Measurements from ENCODE around the gene KPNA6.

DNA sequence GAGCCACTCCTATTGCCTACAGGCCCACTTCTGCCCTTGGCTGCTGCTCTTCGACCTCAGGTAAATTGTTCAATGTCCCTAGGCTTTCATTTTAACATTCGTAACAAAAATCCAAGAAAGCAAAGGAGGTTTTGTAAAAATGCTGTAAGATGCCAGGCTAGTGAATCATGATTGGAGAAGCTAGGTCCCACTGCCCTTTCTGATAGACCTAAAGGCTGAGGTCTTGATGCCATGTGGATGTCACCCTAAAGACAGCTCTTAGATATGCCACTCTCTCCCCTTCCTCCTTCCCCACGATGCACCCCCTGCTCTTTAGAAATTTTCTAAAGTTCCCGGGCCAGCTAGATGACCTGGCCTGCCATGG, 45.0 kb upstream of the KPNA6 start:
- TF ChIP-seq, protein P1, sequence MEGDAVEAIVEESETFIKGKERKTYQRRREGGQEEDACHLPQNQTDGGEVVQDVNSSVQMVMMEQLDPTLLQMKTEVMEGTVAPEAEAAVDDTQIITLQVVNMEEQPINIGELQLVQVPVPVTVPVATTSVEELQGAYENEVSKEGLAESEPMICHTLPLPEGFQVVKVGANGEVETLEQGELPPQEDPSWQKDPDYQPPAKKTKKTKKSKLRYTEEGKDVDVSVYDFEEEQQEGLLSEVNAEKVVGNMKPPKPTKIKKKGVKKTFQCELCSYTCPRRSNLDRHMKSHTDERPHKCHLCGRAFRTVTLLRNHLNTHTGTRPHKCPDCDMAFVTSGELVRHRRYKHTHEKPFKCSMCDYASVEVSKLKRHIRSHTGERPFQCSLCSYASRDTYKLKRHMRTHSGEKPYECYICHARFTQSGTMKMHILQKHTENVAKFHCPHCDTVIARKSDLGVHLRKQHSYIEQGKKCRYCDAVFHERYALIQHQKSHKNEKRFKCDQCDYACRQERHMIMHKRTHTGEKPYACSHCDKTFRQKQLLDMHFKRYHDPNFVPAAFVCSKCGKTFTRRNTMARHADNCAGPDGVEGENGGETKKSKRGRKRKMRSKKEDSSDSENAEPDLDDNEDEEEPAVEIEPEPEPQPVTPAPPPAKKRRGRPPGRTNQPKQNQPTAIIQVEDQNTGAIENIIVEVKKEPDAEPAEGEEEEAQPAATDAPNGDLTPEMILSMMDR (IDR thresholded peaks at IDR 0.05) = no peak
- TF ChIP-seq POLR2A (IDR thresholded peaks at IDR 0.05) = no peak
